Transverse colon (tissue), 4 donors: ENCODE results near the gene TNFRSF14. TPM values are rescaled to one million over a fixed set of nuclear protein-coding genes. Genes with fewer than 3 reads are reported as not detected.
"Not testable (repeated sequence)": the region's sequence is repeated elsewhere in the genome, so short reads cannot be mapped to it uniquely, and the experiment has no call there.

Experiments used
- DNase-seq: peaks from one replicate; pipeline ENCODE4 v3.0.0-alpha.2; 2019
- H3K27ac ChIP-seq, 4 donors: fragments of 200-600 bp; sonication (generic); 2 replicates each; pipeline ENCODE4 v1.5.1; 2016 to 2018; ENCODE audit warnings: inconsistent platforms in 4 of 4
- H3K27me3 ChIP-seq: fragments of 200-600 bp; sonication (generic); 2 replicates; pipeline ENCODE4 v1.5.1; 2017; ENCODE audit warnings: inconsistent platforms
- H3K36me3 ChIP-seq, 4 donors: fragments of 200-600 bp; sonication (generic); 2 replicates each; pipeline ENCODE4 v1.5.1; 2017 to 2019; ENCODE audit warnings: inconsistent platforms in 4 of 4
- H3K4me1 ChIP-seq, 4 donors: fragments of 200-600 bp; sonication (generic); 2 replicates each; pipeline ENCODE4 v1.5.1; 2017 to 2020; ENCODE audit warnings: inconsistent platforms in 4 of 4
- H3K4me3 ChIP-seq, 4 donors: fragments of 200-600 bp; sonication (generic); 1 replicate in 1 of 4; 2 replicates in 3 of 4; pipeline versions ENCODE4 v1.5.1 to v1.6.1; 2017 to 2019; ENCODE audit warnings: inconsistent platforms in 4 of 4
- H3K9me3 ChIP-seq, 2 donors: fragments of 200-600 bp; sonication (generic); 2 replicates each; pipeline ENCODE4 v1.5.1; 2017 to 2019; ENCODE audit warnings: inconsistent platforms in 2 of 2
- CTCF ChIP-seq, 5 experiments: fragments of 200-600 bp in 3 of 5; fragments of 450-650 bp in 2 of 5; sonication (generic) in 3 of 5; IDR thresholded peaks; 1 replicate in 2 of 5; 2 replicates in 3 of 5; pipeline ENCODE4 v1.5.1; 2016 to 2017; ENCODE audit warnings: antibody characterized with exemption in 5 of 5, inconsistent platforms in 3 of 5, mild to moderate bottlenecking in 2 of 5, moderate library complexity in 1 of 5
- EP300 ChIP-seq: sonication (generic); formaldehyde crosslinking; IDR thresholded peaks from one replicate; pipeline ENCODE4 v1.6.1; 2017; ENCODE audit warnings: antibody characterized with exemption, low read depth
- POLR2A ChIP-seq: fragments of 450-650 bp; IDR thresholded peaks from one replicate; pipeline ENCODE4 v1.6.1; 2016; ENCODE audit warnings: antibody characterized with exemption, mild to moderate bottlenecking, moderate library complexity
- POLR2AphosphoS5 ChIP-seq, 3 donors: sonication (generic); formaldehyde crosslinking; IDR thresholded peaks; one replicate each; pipeline ENCODE4 v1.6.1; 2016; ENCODE audit warnings: antibody characterized with exemption in 3 of 3
- WGBS, 2 donors: methylation state at CpG; one replicate each; pipeline ENCODE4 v1.1.5; 2018; ENCODE audit warnings: low coverage in 1 of 2; 5-methylcytosine and 5-hydroxymethylcytosine counted together
- in situ Hi-C, 4 donors: fragments of 200-750 bp; cut with MboI; loops; one replicate each; pipeline versions ENCODE4 v1.15.0 to v1.15.1; 2017; ENCODE audit warnings: low sequenced_read_pairs in 3 of 4, low pct_ligation_motif_present in 1 of 4, low pct_unique_long_range_greater_than_20kb in 1 of 4
- intact Hi-C: fragments of 100-400 bp; cut with DNase I; formaldehyde crosslinking; loops from one replicate; pipeline ENCODE4 v1.15.1; 2023; ENCODE audit warnings: low total_unique reads
- total RNA-seq, 4 donors: library from RNA; depleted of rRNA; stranded (reverse); fragments of >200 nt; gene quantifications; one replicate each; pipeline ENCODE4 v1.1.0, GENCODE V29; 2016

TNFRSF14 gene
- total RNA-seq, 4 donors from 2014 or later, result 178 to 758 (median 278) TPM

GRCh38 chr1:2552189-2552588, 4.0 kb upstream of the TNFRSF14 start:
- in situ Hi-C loops, result loop anchor here in 1 of 4 donors (25.0 kb wide), 1 partner anchor 140 kb away; the partner anchor contains the start of gene PEX10

GRCh38 chr1:2553076-2553475, 3.1 kb upstream of the TNFRSF14 start:
- in situ Hi-C loops, result loop anchor here in 1 of 4 donors (25.0 kb wide), 1 partner anchor 141 kb away; the partner anchor contains the start of gene PEX10
- 77% methylated on average over 6 of the region's 9 CpGs; no CpG with 5 or more reads in 1 of the 2 donors for WGBS, 2 donors
- H3K27ac ChIP-seq, H3K36me3 ChIP-seq, H3K4me3 ChIP-seq, H3K9me3 ChIP-seq, H3K27me3 ChIP-seq, intact Hi-C loops, DNase-seq: not testable (repeated sequence)
- H3K4me1 ChIP-seq, result peaks cover 31 to 51% (median 42%) of the 10 kb centered on the region in 4 donors

More at GRCh38 chr1:2552189-2552588, 4.0 kb upstream of the TNFRSF14 start:
- H3K27me3 ChIP-seq, result no peaks in the 10 kb centered on the region
- WGBS, 2 donors, result 96% methylated on average over 23 of the region's 26 CpGs; no CpG with 5 or more reads in 1 of the 2 donors
- H3K36me3 ChIP-seq, result no peaks in the 10 kb centered on the region
- no peaks in the 10 kb centered on the region for H3K9me3 ChIP-seq
- intact Hi-C loops, result no loop called here
- DNase-seq, result no peak
- H3K4me1 ChIP-seq, result peaks cover 31 to 51% (median 42%) of the 10 kb centered on the region in 4 donors
- no peak overlapping the region for H3K4me3 ChIP-seq
- H3K27ac ChIP-seq, result no peak overlapping the region
- no peak for TF ChIP-seq CTCF (IDR thresholded peaks at IDR 0.05)
- TF ChIP-seq POLR2A, result no peak
- TF ChIP-seq EP300, result no peak
- TF ChIP-seq POLR2AphosphoS5 (IDR thresholded peaks at IDR 0.05), result no peak

GRCh38 chr1:2553871-2554620, 2.1 kb upstream of the TNFRSF14 start:
- no peaks in the 10 kb centered on the region for H3K36me3 ChIP-seq
- no peak overlapping the region for H3K4me3 ChIP-seq
- H3K27ac ChIP-seq, result peak overlapping the region in 1 of 4 donors; percentile 96
- no peaks in the 10 kb centered on the region for H3K9me3 ChIP-seq
- in situ Hi-C loops (loop anchor here in 1 of 4 donors (25.0 kb wide), 1 partner anchor 142 kb away; the partner anchor contains the start of gene PEX10), intact Hi-C loops (no loop called here)
- H3K27me3 ChIP-seq, result no peaks in the 10 kb centered on the region
- H3K4me1 ChIP-seq, result peaks cover 25 to 52% (median 41%) of the 10 kb centered on the region in 4 donors
- no peak for DNase-seq
- no peak for TF ChIP-seq POLR2AphosphoS5 (IDR thresholded peaks at IDR 0.05)
- no peak for TF ChIP-seq POLR2A
- no peak for TF ChIP-seq CTCF (IDR thresholded peaks at IDR 0.05)
- no peak for TF ChIP-seq EP300
- WGBS, 2 donors, result 84 to 96% methylated on average over 13 to 30 of the region's 30 CpGs

GRCh38 chr1:2554621-2555387, 1.4 kb upstream of the TNFRSF14 start:
- H3K4me1 ChIP-seq, result peaks cover 21 to 50% (median 36%) of the 10 kb centered on the region in 4 donors
- DNase-seq, result peak; percentile 49
- H3K36me3 ChIP-seq, result no peaks in the 10 kb centered on the region
- peak overlapping the region; percentile 93 to 96 (median 94) for H3K27ac ChIP-seq
- H3K27me3 ChIP-seq, result no peaks in the 10 kb centered on the region
- TF ChIP-seq POLR2AphosphoS5 (IDR thresholded peaks at IDR 0.05) (no peak), CTCF (IDR thresholded peaks at IDR 0.05) (peak; percentile 29 to 72 (median 50)), EP300 (no peak), POLR2A (no peak)
- WGBS, 2 donors, result 47% methylated on average over 18 of the region's 19 CpGs; no CpG with 5 or more reads in 1 of the 2 donors
- H3K4me3 ChIP-seq, result peak overlapping the region in 3 of 4 donors; percentile 59 to 78 (median 66)
- no peaks in the 10 kb centered on the region for H3K9me3 ChIP-seq
- intact Hi-C loops, result no loop called here
- in situ Hi-C loops, result loop anchor here in 1 of 4 donors (25.0 kb wide), 1 partner anchor 143 kb away; the partner anchor contains the start of gene PEX10
